ENCODE data around the gene NLRC3.

The NLRC3 gene

DNA sequence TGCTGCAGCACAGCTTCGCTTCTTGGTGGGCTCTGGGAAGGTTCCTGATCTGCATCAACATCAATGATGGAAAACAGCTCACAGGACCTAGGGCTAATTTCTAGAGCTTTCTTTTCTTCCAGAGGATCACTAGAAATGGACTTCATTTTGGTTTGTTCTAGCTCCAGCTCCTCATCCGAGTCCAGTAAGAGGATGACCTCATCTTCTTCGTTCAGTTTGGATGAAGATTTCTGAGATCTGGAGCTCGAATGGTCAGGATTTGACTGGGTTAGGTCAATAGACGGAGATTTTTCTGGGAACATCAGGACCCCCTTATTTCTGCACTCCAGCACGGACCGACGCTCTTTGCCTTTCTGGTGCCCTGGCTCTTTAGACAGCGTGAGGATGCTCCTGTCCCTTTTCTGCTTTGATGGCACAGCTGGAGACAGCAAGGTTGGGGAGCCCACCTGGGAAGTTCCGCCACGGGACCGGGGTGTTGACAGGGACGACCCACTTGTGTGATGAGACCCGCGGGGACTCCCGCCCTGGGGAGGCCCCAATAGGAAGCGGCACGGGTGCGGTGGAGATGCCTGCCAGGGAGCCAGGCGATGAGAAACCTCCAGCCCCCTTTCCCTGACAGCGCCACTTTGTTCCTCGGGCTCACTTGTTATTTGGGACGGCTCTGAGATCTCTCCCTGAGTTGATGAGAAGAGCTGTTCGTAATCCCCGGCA is 12.9 kb upstream of the NLRC3 start:
- no peak for DNase-seq (ENCODE audit: low read depth, low spot score)
- POLR2A ChIA-PET: no interaction called here
- CTCF ChIA-PET: no interaction called here
- H3K4me3 ChIP-seq (ENCODE audit: low read depth, low read length): no peak overlapping the region
- TF ChIP-seq, protein P1, sequence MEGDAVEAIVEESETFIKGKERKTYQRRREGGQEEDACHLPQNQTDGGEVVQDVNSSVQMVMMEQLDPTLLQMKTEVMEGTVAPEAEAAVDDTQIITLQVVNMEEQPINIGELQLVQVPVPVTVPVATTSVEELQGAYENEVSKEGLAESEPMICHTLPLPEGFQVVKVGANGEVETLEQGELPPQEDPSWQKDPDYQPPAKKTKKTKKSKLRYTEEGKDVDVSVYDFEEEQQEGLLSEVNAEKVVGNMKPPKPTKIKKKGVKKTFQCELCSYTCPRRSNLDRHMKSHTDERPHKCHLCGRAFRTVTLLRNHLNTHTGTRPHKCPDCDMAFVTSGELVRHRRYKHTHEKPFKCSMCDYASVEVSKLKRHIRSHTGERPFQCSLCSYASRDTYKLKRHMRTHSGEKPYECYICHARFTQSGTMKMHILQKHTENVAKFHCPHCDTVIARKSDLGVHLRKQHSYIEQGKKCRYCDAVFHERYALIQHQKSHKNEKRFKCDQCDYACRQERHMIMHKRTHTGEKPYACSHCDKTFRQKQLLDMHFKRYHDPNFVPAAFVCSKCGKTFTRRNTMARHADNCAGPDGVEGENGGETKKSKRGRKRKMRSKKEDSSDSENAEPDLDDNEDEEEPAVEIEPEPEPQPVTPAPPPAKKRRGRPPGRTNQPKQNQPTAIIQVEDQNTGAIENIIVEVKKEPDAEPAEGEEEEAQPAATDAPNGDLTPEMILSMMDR (IDR thresholded peaks at IDR 0.05; ENCODE audit: insufficient read depth, low read length, missing control alignments): no peak

DNA sequence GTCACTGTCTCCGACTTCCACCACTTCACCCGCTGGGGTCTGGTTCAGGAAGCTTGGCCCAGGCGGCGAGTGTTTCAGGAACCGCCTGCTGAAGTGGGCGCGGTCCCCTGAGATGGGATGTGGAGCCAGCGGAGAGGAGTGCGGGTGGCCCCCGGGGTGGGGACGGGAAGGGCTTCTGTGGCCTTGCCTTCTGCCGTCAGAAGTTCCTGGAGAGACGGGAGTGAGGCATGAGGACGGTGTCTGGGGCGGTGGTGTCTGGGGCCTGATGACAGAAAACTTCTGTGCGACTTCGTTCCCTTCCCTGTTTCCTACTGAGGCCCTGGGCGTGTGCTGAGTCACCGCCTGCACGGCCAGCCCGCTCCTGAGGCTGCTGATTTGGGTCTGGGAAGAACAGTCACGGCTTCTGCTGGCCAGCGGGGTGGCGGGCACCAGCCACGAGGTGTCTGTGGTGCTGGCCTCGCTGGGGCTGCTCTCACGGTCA is 12.3 kb upstream of the NLRC3 start:
- H3K4me3 ChIP-seq (ENCODE audit: low read depth, low read length): no peak overlapping the region
- DNase-seq (ENCODE audit: low read depth, low spot score): no peak
- TF ChIP-seq, protein P1 (IDR thresholded peaks at IDR 0.05; ENCODE audit: insufficient read depth, low read length, missing control alignments): no peak
- POLR2A ChIA-PET: no interaction called here
- CTCF ChIA-PET: no interaction called here

DNA sequence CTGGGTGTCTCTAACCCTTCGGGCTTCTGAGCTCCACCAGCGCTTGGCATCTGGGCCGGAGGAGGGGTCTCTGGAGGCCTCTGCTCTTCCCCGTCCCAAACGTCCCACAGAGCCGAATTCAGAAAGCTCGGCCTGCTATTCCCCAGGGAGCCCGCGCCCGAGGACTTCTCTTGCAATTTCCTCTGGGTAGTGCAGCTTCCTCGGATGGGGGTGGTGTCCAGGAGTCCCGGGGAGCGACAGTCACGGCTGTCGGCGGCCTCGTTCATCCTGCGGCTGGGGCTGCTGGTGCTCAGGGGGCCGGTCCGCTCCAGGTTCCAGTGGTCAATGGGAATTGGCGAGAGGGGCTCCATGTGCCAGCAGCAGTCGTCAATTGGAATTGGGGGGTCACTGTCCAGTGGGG is 11.8 kb upstream of the NLRC3 start:
- CTCF ChIA-PET: no interaction called here
- no peak overlapping the region for H3K4me3 ChIP-seq (ENCODE audit: low read depth, low read length)
- POLR2A ChIA-PET: no interaction called here
- no peak for DNase-seq (ENCODE audit: low read depth, low spot score)
- TF ChIP-seq, protein P1 (IDR thresholded peaks at IDR 0.05; ENCODE audit: insufficient read depth, low read length, missing control alignments): no peak

DNA sequence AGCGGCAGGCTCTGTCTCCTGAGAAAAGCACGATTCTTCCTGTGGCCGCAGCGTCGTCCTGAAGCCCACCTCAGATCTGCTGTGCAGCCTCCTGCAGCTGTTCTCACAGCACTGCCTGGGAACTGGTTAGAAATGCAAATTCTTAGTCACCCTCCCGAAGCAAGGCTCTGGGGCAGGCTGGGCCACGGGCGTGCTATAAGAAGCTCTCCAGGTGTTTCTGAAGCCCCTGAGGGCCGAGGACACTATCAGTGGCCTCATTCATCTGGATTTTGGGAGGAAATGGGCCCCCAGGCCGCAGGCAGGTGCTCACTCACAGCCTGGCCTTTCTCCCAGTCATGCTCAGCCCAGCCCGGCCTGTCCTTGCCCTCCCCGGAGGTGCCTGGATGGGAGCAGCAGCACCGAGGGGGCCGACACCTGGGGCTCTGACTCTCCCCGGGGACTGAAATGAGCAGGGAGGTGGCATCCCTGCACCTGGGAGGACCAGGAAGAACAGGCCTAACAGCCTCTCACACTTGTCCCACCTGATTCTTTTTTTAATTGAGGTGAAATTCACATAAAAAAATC is 10.4 kb upstream of the NLRC3 start:
- H3K4me3 ChIP-seq (ENCODE audit: low read depth, low read length): no peak overlapping the region
- no peak for DNase-seq (ENCODE audit: low read depth, low spot score)
- CTCF ChIA-PET: no interaction called here
- TF ChIP-seq, protein P1 (IDR thresholded peaks at IDR 0.05; ENCODE audit: insufficient read depth, low read length, missing control alignments): no peak
- POLR2A ChIA-PET: no interaction called here

DNA sequence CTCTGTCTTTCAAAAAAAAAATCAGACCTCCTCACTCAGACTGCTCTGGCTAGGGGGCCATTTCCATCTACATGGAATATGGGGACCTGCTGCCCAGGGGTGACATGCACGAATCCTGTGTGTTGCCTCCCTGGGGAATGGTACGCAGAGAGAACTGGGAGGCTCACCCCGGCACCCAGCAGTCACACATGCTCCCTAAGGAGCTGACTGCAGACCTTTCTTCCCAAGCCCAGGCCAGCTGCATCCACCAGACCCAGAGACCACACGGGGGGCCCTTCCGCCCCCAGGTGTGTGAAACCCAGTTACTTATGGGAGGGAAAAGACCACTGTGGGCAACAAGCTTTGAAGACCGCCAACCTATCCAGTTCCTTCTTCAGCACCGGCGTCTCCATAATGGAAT is 7.2 kb upstream of the NLRC3 start:
- H3K4me3 ChIP-seq (ENCODE audit: low read depth, low read length): no peak overlapping the region
- TF ChIP-seq, protein P1 (IDR thresholded peaks at IDR 0.05; ENCODE audit: insufficient read depth, low read length, missing control alignments): no peak
- DNase-seq (ENCODE audit: low read depth, low spot score): no peak
- POLR2A ChIA-PET: no interaction called here
- CTCF ChIA-PET: no interaction called here

DNA sequence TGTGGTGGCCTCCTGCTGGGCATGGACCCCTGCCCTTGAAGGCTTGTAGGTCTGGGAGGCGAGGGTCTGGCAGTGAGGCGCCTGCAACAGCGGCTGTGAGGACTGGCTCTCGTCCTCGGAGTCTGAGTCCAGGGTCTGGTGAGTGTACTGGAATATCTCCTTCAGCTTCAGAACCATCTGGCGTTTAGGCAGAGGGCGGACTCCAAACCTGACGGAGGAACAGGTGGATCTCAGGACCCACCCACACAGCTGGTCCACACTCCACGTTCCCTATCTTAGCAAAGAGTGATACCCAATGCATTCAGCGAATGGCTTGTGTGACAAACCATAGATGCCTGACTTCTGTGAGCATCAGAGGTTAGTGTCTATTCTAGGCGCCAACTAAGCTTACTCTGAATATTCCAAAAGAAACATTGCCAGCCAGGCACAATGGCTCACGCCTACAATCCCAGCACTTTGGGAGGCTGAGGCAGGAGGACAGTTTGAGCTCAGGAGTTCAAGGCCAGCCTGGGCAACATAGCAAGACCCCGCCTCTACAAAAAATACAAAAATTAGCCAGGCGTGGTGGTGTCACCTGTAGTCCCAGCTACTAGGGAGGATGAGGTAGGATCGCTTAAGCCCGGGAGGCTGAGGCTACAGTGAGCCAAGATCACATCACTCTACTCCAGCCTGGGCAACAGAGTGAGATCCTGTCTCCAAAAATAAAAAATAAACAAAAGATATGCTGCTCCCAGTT is 6.3 kb upstream of the NLRC3 start:
- DNase-seq (ENCODE audit: low read depth, low spot score): no peak
- CTCF ChIA-PET: no interaction called here
- H3K4me3 ChIP-seq (ENCODE audit: low read depth, low read length): no peak overlapping the region
- TF ChIP-seq, protein P1 (IDR thresholded peaks at IDR 0.05; ENCODE audit: insufficient read depth, low read length, missing control alignments): no peak
- POLR2A ChIA-PET: no interaction called here
